ENCODE measurements around the gene ATG14.

DNA sequence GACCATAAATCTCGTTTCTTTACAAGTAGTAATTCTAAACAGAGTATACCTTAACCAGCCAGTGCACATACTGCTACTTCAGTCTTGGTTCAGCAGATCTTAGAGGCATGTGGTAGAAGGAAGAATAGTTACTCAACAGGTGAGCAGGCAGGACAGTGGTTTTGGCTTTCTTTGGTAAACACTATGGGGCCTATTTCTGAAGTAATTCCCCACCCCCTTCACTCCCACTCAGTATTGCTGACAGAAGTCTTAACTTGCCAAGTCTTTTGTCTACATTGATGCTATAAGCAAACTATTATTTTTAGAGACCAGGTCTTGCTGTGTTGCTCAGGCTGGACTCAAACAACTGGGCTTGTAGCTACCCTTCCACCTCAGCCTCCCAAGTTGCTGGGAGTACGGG, 71.9 kb downstream of the ATG14 start:
- no peak for TF ChIP-seq CTCF (conservative IDR thresholded peaks at IDR 0.05; ENCODE audit: low read length)
- no peak for TF ChIP-seq EZH2phosphoT487 (IDR thresholded peaks at IDR 0.05; ENCODE audit: borderline replicate concordance)
